A549 (cell line): Measurements from ENCODE around the gene DGKD. TPM values are rescaled to one million over a fixed set of nuclear protein-coding genes. Genes with fewer than 3 reads are reported as not detected.

ENCODE experiments used
- ATAC-seq, 2 experiments: fragments of 200-7000 bp in 1 of 2; fragments of >200 bp in 1 of 2; cut with Nextera tagmentation in 1 of 2; cut with Tn5 transposase in 1 of 2; 3 replicates each; pipeline versions ENCODE4 v1.8.0 to v1.9.1; 2018 to 2020; ENCODE audit warnings: mild to moderate bottlenecking in 1 of 2, moderate library complexity in 1 of 2
- CTCF ChIA-PET: fragments of 300-600 bp; sonication (Branson Sonifier 250); formaldehyde crosslinking; extraction: SDS; loops from one replicate; lab custom pipeline; 2021; ENCODE audit warnings: antibody characterized with exemption, inconsistent platforms; lab: Yijun Ruan, JAX
- POLR2A ChIA-PET: fragments of 350-600 bp; formaldehyde crosslinking; extraction: SDS; loops from one replicate; lab custom pipeline; 2021; ENCODE audit warnings: antibody characterized with exemption, inconsistent platforms; lab: Yijun Ruan, JAX
- DNase-seq, 2 experiments: peaks; one replicate each; pipeline versions ENCODE4 v3.0.0 to v3.0.0-alpha.2; 2011 to 2016; ENCODE audit warnings: low read depth in 1 of 2, low spot score in 1 of 2
- FAIRE-seq: peaks from 2 replicates; lab custom pipeline; 2011; peaks lifted over from hg19 to GRCh38; lab: Jason Lieb, UNC
- H3K27ac ChIP-seq, 2 experiments: fragments of >200 bp; sonication (Bioruptor Twin); formaldehyde crosslinking; 3 replicates each; pipeline ENCODE4 v1.5.1; 2016 to 2017
- H3K4me1 ChIP-seq: fragments of >200 bp; sonication (Bioruptor Twin); formaldehyde crosslinking; 3 replicates; pipeline ENCODE4 v1.6.1; 2016
- H3K4me2 ChIP-seq: fragments of >200 bp; sonication (Bioruptor Twin); formaldehyde crosslinking; 3 replicates; pipeline ENCODE4 v1.6.1; 2016
- H3K4me3 ChIP-seq: fragments of >200 bp; sonication (Bioruptor Twin); formaldehyde crosslinking; 3 replicates; pipeline ENCODE4 v1.5.1; 2016
- H3K9me3 ChIP-seq: fragments of >200 bp; sonication (Bioruptor Twin); formaldehyde crosslinking; 3 replicates; pipeline ENCODE4 v1.6.1; 2016
- BCL3 ChIP-seq: fragments of >200 bp; sonication (Bioruptor Twin); formaldehyde crosslinking; IDR thresholded peaks from 3 replicates; pipeline ENCODE4 v1.6.1; 2016
- BHLHE40 ChIP-seq: IDR thresholded peaks from 2 replicates; pipeline ENCODE4 v1.6.1; 2012; ENCODE audit warnings: low read depth, low read length, inconsistent platforms
- CHD4 ChIP-seq: fragments of 200-600 bp; sonication (generic); IDR thresholded peaks from 2 replicates; pipeline ENCODE4 v1.6.1; 2016; ENCODE audit warnings: antibody characterized with exemption, mild to moderate bottlenecking, borderline replicate concordance
- ELK1 ChIP-seq: fragments of 150-350 bp; IDR thresholded peaks from 2 replicates; pipeline ENCODE4 v1.6.1; 2014; ENCODE audit warnings: low read depth, mild to moderate bottlenecking, low read length
- EP300 ChIP-seq, 2 experiments: fragments of >200 bp; sonication (Bioruptor Twin); formaldehyde crosslinking; IDR thresholded peaks; 2 replicates in 1 of 2; 3 replicates in 1 of 2; pipeline ENCODE4 v1.6.1; 2016 to 2017
- ESRRA ChIP-seq: fragments of 150-350 bp; IDR thresholded peaks from 2 replicates; pipeline ENCODE4 v1.6.1; 2014; ENCODE audit warnings: mild to moderate bottlenecking, low read length, borderline replicate concordance
- FOSB ChIP-seq: fragments of 250-450 bp; sonication (Bioruptor Pico); IDR thresholded peaks from 2 replicates; pipeline ENCODE4 v1.5.0; 2020; ENCODE audit warnings: mild to moderate bottlenecking, moderate library complexity
- FOSL2 ChIP-seq, 2 experiments: fragments of 450-650 bp in 1 of 2; fragments of >200 bp in 1 of 2; sonication (Bioruptor Twin) in 1 of 2; formaldehyde crosslinking; IDR thresholded peaks; 2 replicates each; pipeline versions ENCODE4 v1.5.0 to v1.6.1; 2016 to 2020; ENCODE audit warnings: mild to moderate bottlenecking in 1 of 2, moderate library complexity in 1 of 2
- HDAC2 ChIP-seq: fragments of 200-600 bp; sonication (generic); IDR thresholded peaks from 2 replicates; pipeline ENCODE4 v1.6.1; 2016
- HEYL ChIP-seq: fragments of 250-450 bp; sonication (Bioruptor Pico); IDR thresholded peaks from 2 replicates; pipeline ENCODE4 v1.8.0; 2021; ENCODE audit warnings: mild to moderate bottlenecking, moderate library complexity
- HOXA7 ChIP-seq: fragments of 250-450 bp; sonication (Bioruptor Pico); IDR thresholded peaks from 2 replicates; pipeline ENCODE4 v1.5.0; 2020; ENCODE audit warnings: mild to moderate bottlenecking, moderate library complexity
- JUN ChIP-seq, 2 experiments: fragments of >200 bp; sonication (Bioruptor Twin); formaldehyde crosslinking; IDR thresholded peaks; 2 replicates in 1 of 2; 3 replicates in 1 of 2; pipeline ENCODE4 v1.6.1; 2016 to 2017
- KDM1A ChIP-seq: fragments of 200-600 bp; sonication (generic); IDR thresholded peaks from 2 replicates; pipeline ENCODE4 v1.6.1; 2016; ENCODE audit warnings: low read depth, mild to moderate bottlenecking
- KDM5A ChIP-seq: fragments of 200-600 bp; sonication (generic); IDR thresholded peaks from 2 replicates; pipeline ENCODE4 v1.6.1; 2016; ENCODE audit warnings: antibody characterized with exemption, mild to moderate bottlenecking
- MAZ ChIP-seq: fragments of 150-350 bp; IDR thresholded peaks from 2 replicates; pipeline ENCODE4 v1.6.1; 2014; ENCODE audit warnings: antibody characterized with exemption, low read depth, low read length, borderline replicate concordance
- MYC ChIP-seq: IDR thresholded peaks from 2 replicates; pipeline ENCODE4 v1.6.1; 2012; ENCODE audit warnings: mild to moderate bottlenecking, inconsistent platforms, low read length, improper control_type of control experiment, borderline replicate concordance
- NFE2L2 ChIP-seq: fragments of 150-350 bp; conservative IDR thresholded peaks from 2 replicates; pipeline ENCODE4 v1.6.1; 2014; ENCODE audit warnings: low read length
- PBX3 ChIP-seq: IDR thresholded peaks from 2 replicates; pipeline ENCODE4 v1.6.1; 2012
- PHF8 ChIP-seq: fragments of 200-600 bp; sonication (generic); IDR thresholded peaks from 2 replicates; pipeline ENCODE4 v1.6.1; 2016; ENCODE audit warnings: low read depth, mild to moderate bottlenecking, antibody characterized with exemption, moderate library complexity, borderline replicate concordance
- REST ChIP-seq: fragments of 200-600 bp; sonication (generic); IDR thresholded peaks from 2 replicates; pipeline ENCODE4 v1.6.1; 2016; ENCODE audit warnings: antibody characterized with exemption, mild to moderate bottlenecking, moderate library complexity
- RNF2 ChIP-seq: fragments of 200-600 bp; sonication (generic); IDR thresholded peaks from 2 replicates; pipeline ENCODE4 v1.6.1; 2016; ENCODE audit warnings: low read depth, mild to moderate bottlenecking, antibody characterized with exemption, moderate library complexity, borderline replicate concordance
- SREBF2 ChIP-seq: fragments of 450-650 bp; IDR thresholded peaks from 2 replicates; pipeline ENCODE4 v1.6.1; 2014; ENCODE audit warnings: mild to moderate bottlenecking, moderate library complexity
- TFCP2L1 ChIP-seq: fragments of 250-450 bp; sonication (Bioruptor Pico); IDR thresholded peaks from 2 replicates; pipeline ENCODE4 v1.5.0; 2021; ENCODE audit warnings: mild to moderate bottlenecking
- ZFP36 ChIP-seq: fragments of 450-650 bp; IDR thresholded peaks from 2 replicates; pipeline ENCODE4 v1.6.1; 2014; ENCODE audit warnings: borderline replicate concordance; ENCODE audit not compliant: partially characterized antibody
- WGBS: methylation state at CpG from one replicate; pipeline ENCODE4 v1.1.6; 2017; ENCODE audit errors: missing lambda C conversion rate; 5-methylcytosine and 5-hydroxymethylcytosine counted together
- polyA plus RNA-seq, 4 experiments: library from polyadenylated mRNA; depleted of rRNA in 3 of 4; stranded (reverse); fragments of >200 nt; fragmentation: RNase III in 1 of 4; extraction: RNeasy Plus Mini Kit Qiagen cat#74134 plus additional on column Dnase treatment in 1 of 4; gene quantifications; 2 replicates in 3 of 4; 3 replicates in 1 of 4; pipeline ENCODE4 v1.2.3, GENCODE V29; 2011 to 2017

Gene DGKD
- polyA plus RNA-seq, 2 of the 4 experiments (the other 2 are of a cell fraction): 68.8 to 99.6 TPM

- H3K4me1 ChIP-seq: peaks cover 100% of the 10 kb centered on the region
- CTCF ChIA-PET: interaction anchor here (0.8 to 23.2 kb wide), 3 partner anchors 19 to 408 kb away, joined by 3 to 356 read pairs (median 7); no protein-coding TSS in a partner anchor
Measured at GRCh38 chr2:233424154-233424951, 70.1 kb downstream of the DGKD start.

GRCh38 chr2:233426619-233427342 lies 72.5 kb downstream of the DGKD start:
- Histone ChIP-seq H3K27ac (peak overlapping the region; percentile 95 to 99), H3K9me3 (peaks cover 10% of the 10 kb centered on the region), H3K4me3 (no peak overlapping the region), H3K4me2 (peak overlapping the region; percentile 5; the same call in 2 of the 3 replicates), H3K4me1 (peaks cover 100% of the 10 kb centered on the region)
- POLR2A ChIA-PET: interaction anchor here (0.9 to 1.0 kb wide), 2 partner anchors 10 to 22 kb away, joined by 3 to 4 read pairs; no protein-coding TSS in a partner anchor
- CTCF ChIA-PET: interaction anchor here (0.9 to 23.2 kb wide), 3 partner anchors 12 to 23 kb away, joined by 3 to 356 read pairs (median 3); no protein-coding TSS in a partner anchor
- peak in 1 of 2 experiments; percentile 90 for DNase-seq
- 27% methylated on average over 7 of the region's 7 CpGs for WGBS
- peak; percentile 18; a peak in 3 of 6 replicates for ATAC-seq
- no peak for FAIRE-seq
- no peak for TF ChIP-seq PBX3
- TF ChIP-seq CHD4: no peak
- TF ChIP-seq EP300 (IDR thresholded peaks at IDR 0.05): peak; percentile 17 to 56; a peak in 2 of 5 replicates
- no peak for TF ChIP-seq ELK1
- no peak for TF ChIP-seq HEYL (CRISPR knock-in tag)
- TF ChIP-seq HOXA7: no peak
- no peak for TF ChIP-seq HDAC2
- TF ChIP-seq BCL3: no peak
- TF ChIP-seq MYC: no peak
- no peak for TF ChIP-seq REST
- no peak for TF ChIP-seq KDM1A
- peak; percentile 99 for TF ChIP-seq NFE2L2
- no peak for TF ChIP-seq BHLHE40
- TF ChIP-seq ESRRA: no peak
- no peak for TF ChIP-seq RNF2
- TF ChIP-seq FOSL2 (IDR thresholded peaks at IDR 0.05): no peak; the same call in 1 of the 2 replicates
- TF ChIP-seq FOSL2 (CRISPR knock-in tag; IDR thresholded peaks at IDR 0.05): peak; percentile 93
- peak; percentile 45 for TF ChIP-seq ZFP36
- no peak for TF ChIP-seq KDM5A
- no peak for TF ChIP-seq SREBF2
- TF ChIP-seq MAZ: no peak
- 0 out of 2 replicates have a peak, but pooled peaks have one; percentile 56 for TF ChIP-seq TFCP2L1 (CRISPR knock-in tag)

More at GRCh38 chr2:233424154-233424951, 70.1 kb downstream of the DGKD start:
- DNase-seq: peak in 1 of 2 experiments; percentile 66
- 79% methylated on average over 16 of the region's 16 CpGs for WGBS
- peak overlapping the region; percentile 90 for H3K4me2 ChIP-seq
- H3K4me3 ChIP-seq: no peak overlapping the region
- peak overlapping the region; percentile 95 to 99 for H3K27ac ChIP-seq
- H3K9me3 ChIP-seq: peaks cover 10% of the 10 kb centered on the region
- no peak for TF ChIP-seq PHF8
- peak in 1 of 2 experiments; percentile 29; a peak in 2 of 5 replicates for TF ChIP-seq JUN (IDR thresholded peaks at IDR 0.05)
- no peak for TF ChIP-seq FOSB (CRISPR knock-in tag)
- no peak for TF ChIP-seq ELK1
- peak; percentile 33; the same call in 1 of the 2 replicates for TF ChIP-seq HEYL (CRISPR knock-in tag)
- POLR2A ChIA-PET: no interaction called here
- FAIRE-seq: no peak
- no peak for ATAC-seq
